Right atrium auricular region (tissue), 2 donors: ENCODE results near the gene ARHGAP5. TPM values are rescaled to one million over a fixed set of nuclear protein-coding genes. Genes with fewer than 3 reads are reported as not detected.

Experiments
- DNase-seq: peaks from one replicate; pipeline ENCODE4 v3.0.0-alpha.2; 2019; ENCODE audit warnings: low spot score
- H3K27ac ChIP-seq, 2 donors: fragments of 200-600 bp; sonication (generic); 1 replicate in 1 of 2; 2 replicates in 1 of 2; pipeline ENCODE4 v1.5.1; 2016 to 2019
- H3K27me3 ChIP-seq, 2 donors: fragments of 200-600 bp; sonication (generic); one replicate each; pipeline versions ENCODE4 v1.5.1 to v1.6.0; 2017 to 2019
- H3K36me3 ChIP-seq: fragments of 200-600 bp; sonication (generic); one replicate; pipeline ENCODE4 v1.5.1; 2016
- H3K4me1 ChIP-seq, 2 donors: fragments of 200-600 bp; sonication (generic); one replicate each; pipeline versions ENCODE4 v1.5.1 to v1.6.0; 2017 to 2019
- H3K4me3 ChIP-seq, 2 donors: fragments of 200-600 bp; sonication (generic); 1 replicate in 1 of 2; 2 replicates in 1 of 2; pipeline ENCODE4 v1.5.1; 2017 to 2019; ENCODE audit warnings: mild to moderate bottlenecking in 1 of 2, moderate library complexity in 1 of 2
- H3K9me3 ChIP-seq, 2 donors: fragments of 200-600 bp; sonication (generic); one replicate each; pipeline ENCODE4 v1.5.1; 2019
- CTCF ChIP-seq, 2 donors: fragments of 200-600 bp; sonication (generic); IDR thresholded peaks; one replicate each; pipeline ENCODE4 v1.5.1; 2019; ENCODE audit warnings: antibody characterized with exemption in 2 of 2
- total RNA-seq, 2 donors: library from RNA; depleted of rRNA; stranded (reverse); fragments of >200 nt; gene quantifications; one replicate each; pipeline ENCODE4 v1.1.0, GENCODE V29; 2016

ARHGAP5 gene
- total RNA-seq, 2 donors from 2014 or later: 145 to 160 TPM

GRCh38 chr14:32102152-32102787 lies 25.2 kb downstream of the ARHGAP5 start:
- no peak for TF ChIP-seq CTCF (IDR thresholded peaks at IDR 0.05)
- no peaks in the 10 kb centered on the region for H3K27me3 ChIP-seq

GRCh38 chr14:32102968-32103367 lies 25.9 kb downstream of the ARHGAP5 start:
- no peak for DNase-seq
- no peak for TF ChIP-seq CTCF (IDR thresholded peaks at IDR 0.05)

More at GRCh38 chr14:32102152-32102787, 25.2 kb downstream of the ARHGAP5 start:
- no peaks in the 10 kb centered on the region for H3K9me3 ChIP-seq
- no peak overlapping the region for H3K4me3 ChIP-seq
- H3K36me3 ChIP-seq: peaks cover 5% of the 10 kb centered on the region
- H3K4me1 ChIP-seq: peaks cover 0 to 20% of the 10 kb centered on the region in 2 donors
- H3K27ac ChIP-seq: no peak overlapping the region
- DNase-seq: no peak

GRCh38 chr14:32104308-32104707 lies 27.2 kb downstream of the ARHGAP5 start:
- Histone ChIP-seq H3K9me3 (no peaks in the 10 kb centered on the region), H3K4me1 (peaks cover 0 to 26% of the 10 kb centered on the region in 2 donors), H3K27me3 (no peaks in the 10 kb centered on the region), H3K4me3 (no peak overlapping the region), H3K27ac (no peak overlapping the region), H3K36me3 (peaks cover 5% of the 10 kb centered on the region)
- TF ChIP-seq CTCF (IDR thresholded peaks at IDR 0.05): no peak
- DNase-seq: no peak

More at GRCh38 chr14:32102968-32103367, 25.9 kb downstream of the ARHGAP5 start:
- Histone ChIP-seq H3K9me3 (no peaks in the 10 kb centered on the region), H3K27ac (no peak overlapping the region), H3K36me3 (peaks cover 5% of the 10 kb centered on the region), H3K27me3 (no peaks in the 10 kb centered on the region), H3K4me3 (no peak overlapping the region), H3K4me1 (peaks cover 0 to 21% of the 10 kb centered on the region in 2 donors)

GRCh38 chr14:32104803-32105202 lies 27.7 kb downstream of the ARHGAP5 start:
- Histone ChIP-seq H3K4me1 (peaks cover 0 to 26% of the 10 kb centered on the region in 2 donors), H3K27me3 (no peaks in the 10 kb centered on the region), H3K4me3 (no peak overlapping the region), H3K9me3 (no peaks in the 10 kb centered on the region), H3K27ac (no peak overlapping the region), H3K36me3 (peaks cover under 1% of the 10 kb centered on the region)
- TF ChIP-seq CTCF (IDR thresholded peaks at IDR 0.05): no peak
- no peak for DNase-seq

- Histone ChIP-seq H3K4me1 (peaks cover 0 to 31% of the 10 kb centered on the region in 2 donors), H3K27me3 (no peaks in the 10 kb centered on the region), H3K9me3 (no peaks in the 10 kb centered on the region), H3K4me3 (no peak overlapping the region), H3K36me3 (no peaks in the 10 kb centered on the region), H3K27ac (no peak overlapping the region)
- no peak for DNase-seq
- TF ChIP-seq CTCF (IDR thresholded peaks at IDR 0.05): no peak
Observed at GRCh38 chr14:32109676-32110547, 32.8 kb downstream of the ARHGAP5 start.
